Measurements from ENCODE around the gene NGRN.

DNA sequence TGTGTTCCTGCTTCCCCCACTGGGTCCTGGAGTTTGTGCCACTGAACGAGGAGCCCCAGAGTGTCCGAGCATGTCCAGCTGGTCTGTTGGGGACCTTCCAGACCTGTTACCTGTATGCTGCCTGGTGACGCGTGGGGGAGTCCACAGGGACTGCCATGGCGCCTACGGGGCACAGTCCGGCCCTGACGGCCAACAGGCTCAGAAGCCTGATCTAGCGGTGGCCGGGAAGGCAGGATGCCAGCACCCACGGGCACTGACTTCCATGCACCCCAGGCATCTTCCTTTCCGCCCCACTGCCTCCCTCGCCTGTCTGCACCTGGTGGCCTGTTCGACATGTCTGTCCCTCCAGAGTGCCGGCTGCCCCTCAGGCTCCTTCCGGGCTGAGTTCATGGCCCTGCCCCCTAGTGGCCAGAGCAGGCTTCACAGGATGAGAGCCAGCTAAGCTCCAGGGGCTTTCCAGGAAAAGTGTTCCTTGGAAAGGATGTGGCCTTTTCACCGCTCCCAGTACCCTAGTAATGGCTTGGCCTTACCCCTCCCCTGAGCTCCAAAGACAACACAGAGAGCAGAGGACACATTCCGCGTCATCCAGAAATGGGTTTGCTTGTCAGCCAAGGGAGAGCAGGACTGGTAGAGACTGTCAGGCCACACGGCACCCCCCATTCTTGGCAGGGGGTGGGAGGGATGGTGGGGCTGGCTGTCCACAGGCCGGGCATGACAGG is 35.7 kb downstream of the NGRN start:
- no peak for TF ChIP-seq CREB1 (IDR thresholded peaks at IDR 0.05; ENCODE audit: low read depth)
- peak; percentile 57 for TF ChIP-seq RAD21 (IDR thresholded peaks at IDR 0.05; ENCODE audit: low read depth)
- TF ChIP-seq TAF1 (IDR thresholded peaks at IDR 0.05; ENCODE audit: low read depth) = no peak
- TF ChIP-seq REST (IDR thresholded peaks at IDR 0.05; ENCODE audit: low read depth) = no peak
- no peak for TF ChIP-seq TEAD4 (IDR thresholded peaks at IDR 0.05)
- 0 out of 2 replicates have a peak, but pooled peaks have one; percentile 56 for TF ChIP-seq YY1 (IDR thresholded peaks at IDR 0.05; ENCODE audit: low read depth)
